Measurements from ENCODE around the gene AURKAIP1. TPM values are rescaled to one million over a fixed set of nuclear protein-coding genes. Genes with fewer than 3 reads are reported as not detected.
A peak's percentile ranks its signal among the peaks of the same experiment; 100 is the strongest.

The AURKAIP1 gene
- total and polyA plus RNA-seq, 2 of the 13 experiments (the other 11 are each of a cell fraction or from before 2014, with no cell fraction given) = 69.5 to 175 TPM

GRCh38 chr1:1347026-1347595 is 27.9 kb downstream of the AURKAIP1 start (continued):
- no peak for TF ChIP-seq KDM4B (CRISPR knock-in tag; IDR thresholded peaks at IDR 0.05)

- POLR2A ChIA-PET = interaction anchor here (0.9 to 2.7 kb wide), 6 partner anchors 11 to 86 kb away, joined by 3 to 20 read pairs (median 5); partner anchors contain the start of gene AURKAIP1
- Histone ChIP-seq H3K4me2 (ENCODE audit: low read depth, low read length) (peak overlapping the region; percentile 91), H3K36me3 (replicated peaks in 1 of 2; ENCODE audit: control insufficient read depth in 1 of 2, insufficient read depth in 2 of 2, low read length in 2 of 2) (peaks cover 1 to 4% of the 10 kb centered on the region in 2 experiments; a peak in 3 of 5 replicates), H3K9me3 (ENCODE audit: low read length) (no peaks in the 10 kb centered on the region), H3K4me1 (ENCODE audit: insufficient read depth, low read length) (peaks cover 45% of the 10 kb centered on the region), H3K79me2 (ENCODE audit: insufficient read depth, low read length) (peaks cover 48% of the 10 kb centered on the region), H3K27ac (ENCODE audit: extremely low read length, insufficient read depth, low read length) (peak overlapping the region; percentile 82), H3K27me3 (ENCODE audit: control insufficient read depth in 1 of 2, insufficient read depth in 2 of 2, low read length in 2 of 2) (no peaks in the 10 kb centered on the region), H4K20me1 (ENCODE audit: insufficient read depth, low read length) (peaks cover 29% of the 10 kb centered on the region; the same call in 1 of the 2 replicates), H3K9ac (ENCODE audit: insufficient read depth, low read depth, low read length) (no peak overlapping the region; the same call in 1 of the 2 replicates), H3K4me3 (replicated peaks in 1 of 3; ENCODE audit: insufficient read depth in 1 of 3, low read depth in 2 of 3, low read length in 3 of 3) (peak overlapping the region in 1 of 3 experiments; percentile 89; a peak in 1 of 6 replicates), H2AFZ (ENCODE audit: low read length) (no peak overlapping the region)
- WGBS (ENCODE audit: low lambda C conversion rate) = 96% methylated on average over 10 of the region's 10 CpGs
- DNase-seq (ENCODE audit: low spot score) = no peak
- ATAC-seq = no peak
- in situ Hi-C loops (cut with HindIII; ENCODE audit: extremely low pct_ligation_motif_present, low pct_unique_long_range_greater_than_20kb) (no loop called here), intact Hi-C loops (cut with micrococcal nuclease; ENCODE audit: unreplicated experiment) (no loop called here)
- BruUV-seq (replicated peaks) = TSS peak; percentile 54
- CTCF ChIA-PET (ENCODE audit: low intra/inter-chr PET ratio, low total read pairs) = no interaction called here
- no peak for FAIRE-seq
- TF ChIP-seq ZNF570 (CRISPR knock-in tag; IDR thresholded peaks at IDR 0.05; ENCODE audit: borderline replicate concordance) (no peak), TIGD3 (CRISPR knock-in tag; IDR thresholded peaks at IDR 0.05; ENCODE audit: borderline replicate concordance) (no peak), ZNF670 (CRISPR knock-in tag; IDR thresholded peaks at IDR 0.05; ENCODE audit: borderline replicate concordance) (no peak), KMT2B (CRISPR knock-in tag; IDR thresholded peaks at IDR 0.05) (no peak), ISX (CRISPR knock-in tag; conservative IDR thresholded peaks at IDR 0.05) (no peak), PBX3 (CRISPR knock-in tag; IDR thresholded peaks at IDR 0.05; ENCODE audit: borderline replicate concordance) (no peak), ZNF317 (CRISPR knock-in tag; IDR thresholded peaks at IDR 0.05) (no peak), ZNF547 (CRISPR knock-in tag; IDR thresholded peaks at IDR 0.05) (no peak), ZBTB43 (CRISPR knock-in tag; conservative IDR thresholded peaks at IDR 0.05) (no peak), GRHL1 (CRISPR knock-in tag; conservative IDR thresholded peaks at IDR 0.05) (no peak), ZNF350 (CRISPR knock-in tag; IDR thresholded peaks at IDR 0.05; ENCODE audit: borderline replicate concordance, low read depth) (no peak), GLMP (CRISPR knock-in tag; IDR thresholded peaks at IDR 0.05; ENCODE audit: borderline replicate concordance) (no peak), FOXK2 (IDR thresholded peaks at IDR 0.05) (no peak), NR2F2 (IDR thresholded peaks at IDR 0.05; ENCODE audit: borderline replicate concordance, low read depth) (no peak)
Measured at GRCh38 chr1:1346501-1346890, 28.5 kb downstream of the AURKAIP1 start.
